Stimulated activated CD4-positive, alpha-beta T cell treated with anti-CD3 and anti-CD28 coated beads, Interleukin-4, amount 100 ng/mL, for 24 hours (primary cell): ENCODE measurements around the gene RDM1.
"Not testable (repeated sequence)": the region's sequence is repeated elsewhere in the genome, so short reads cannot be mapped to it uniquely, and the experiment has no call there.

Experiments used
- DNase-seq: peaks from one replicate; pipeline ENCODE4 v3.0.0-alpha.2; 2020

Gene RDM1

DNA sequence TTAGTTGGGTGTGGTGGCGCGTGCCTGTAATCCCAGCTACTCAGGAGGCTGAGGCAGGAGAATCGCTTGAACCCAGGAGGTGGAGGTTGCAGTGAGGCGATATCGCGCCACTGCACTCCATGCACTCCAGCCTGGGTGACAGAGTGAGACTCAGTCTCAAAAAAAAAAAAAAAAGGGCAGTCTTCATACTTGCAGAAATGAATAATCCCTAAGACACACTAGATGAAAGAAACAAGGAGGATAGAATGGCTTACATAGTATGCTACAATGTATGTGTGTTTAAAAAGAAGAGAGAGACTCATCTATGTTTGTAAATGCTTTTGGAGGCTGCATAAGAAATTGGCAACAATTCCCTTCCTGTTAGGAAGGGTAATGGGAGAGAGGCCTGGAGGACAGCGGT, 32.8 kb downstream of the RDM1 start:
- DNase-seq: not testable (repeated sequence)

DNA sequence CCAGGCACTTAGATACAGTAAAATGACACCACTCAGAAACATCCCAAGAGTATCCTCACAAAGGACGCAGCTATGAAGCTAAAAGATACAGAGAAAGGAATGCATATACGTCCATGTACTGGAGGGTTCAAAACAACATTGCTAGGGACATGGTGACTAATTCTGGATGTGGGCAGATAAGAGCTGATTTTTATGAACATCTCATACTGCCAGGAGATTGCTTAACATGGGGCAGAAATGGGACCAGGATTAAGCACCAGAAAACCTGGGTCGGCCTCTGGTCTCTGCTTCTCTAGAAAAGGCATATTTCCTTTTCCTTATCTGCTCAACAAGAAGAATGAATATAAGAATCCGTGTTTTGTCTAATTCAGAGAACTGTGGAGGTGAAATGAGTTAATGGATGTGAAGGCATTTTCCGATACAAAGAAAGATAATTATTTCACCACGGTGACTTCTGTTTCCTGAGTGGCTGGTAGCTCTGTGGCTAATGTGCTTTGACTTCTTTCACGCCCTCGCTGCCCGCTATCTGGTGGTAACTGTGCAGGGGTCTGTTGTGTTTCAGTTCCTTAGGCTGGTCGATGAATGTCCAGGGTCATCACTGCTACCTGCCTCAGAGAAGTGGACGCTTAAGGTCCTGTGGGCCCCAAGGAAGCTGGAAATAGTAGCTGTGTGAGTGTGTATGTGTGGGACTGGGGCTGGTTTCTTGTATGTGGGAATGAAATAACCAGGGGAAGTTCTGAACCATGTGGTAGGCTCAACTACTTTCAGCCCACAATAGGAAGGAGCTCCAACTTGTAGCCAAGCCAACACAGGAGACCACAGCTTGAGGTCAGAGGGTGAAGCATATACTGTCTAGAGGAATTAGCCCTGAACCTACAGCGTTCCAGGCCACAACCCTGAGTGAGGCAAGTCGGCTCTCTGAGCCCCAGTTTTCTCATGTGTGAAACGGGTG, 34.7 kb downstream of the RDM1 start:
- DNase-seq: peak; percentile 34

DNA sequence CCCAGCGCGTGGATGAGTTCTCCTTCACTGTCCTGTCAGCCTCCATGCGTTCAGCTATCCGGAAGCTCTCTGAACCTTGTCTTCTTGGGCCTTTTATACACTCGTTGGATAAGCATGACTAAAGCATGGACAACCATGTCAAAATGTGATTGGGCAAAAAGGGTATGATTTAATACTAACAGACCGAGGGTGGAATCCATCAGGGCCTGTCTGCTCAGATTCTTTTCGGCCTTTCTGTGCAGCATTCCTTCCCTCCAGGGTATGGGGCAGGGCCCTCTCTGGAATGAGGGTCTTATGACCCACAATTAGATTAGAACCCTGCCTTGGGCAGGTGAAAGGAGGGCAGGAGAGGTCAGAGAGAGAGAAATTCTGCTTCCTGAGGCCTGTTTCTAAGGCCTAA, 36.4 kb downstream of the RDM1 start:
- no peak for DNase-seq

DNA sequence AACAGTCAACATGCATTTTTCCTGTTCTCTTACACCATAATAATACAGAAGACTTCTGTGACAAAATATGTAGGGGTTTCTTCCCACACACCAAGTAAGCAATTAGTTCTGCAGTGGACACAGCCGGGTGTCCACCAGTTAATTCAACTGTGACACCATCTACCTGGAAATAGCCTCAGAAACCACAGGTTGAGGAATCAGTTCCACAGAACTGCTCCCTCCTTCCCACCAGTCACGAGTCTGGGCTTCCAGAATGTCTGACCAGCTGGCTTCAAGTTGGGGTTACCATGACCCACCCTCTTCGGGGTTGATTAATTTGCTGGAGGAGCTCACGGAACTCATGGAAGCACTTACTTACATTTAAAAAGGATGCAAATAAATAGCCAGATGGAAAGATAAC, 36.8 kb downstream of the RDM1 start:
- DNase-seq: no peak

DNA sequence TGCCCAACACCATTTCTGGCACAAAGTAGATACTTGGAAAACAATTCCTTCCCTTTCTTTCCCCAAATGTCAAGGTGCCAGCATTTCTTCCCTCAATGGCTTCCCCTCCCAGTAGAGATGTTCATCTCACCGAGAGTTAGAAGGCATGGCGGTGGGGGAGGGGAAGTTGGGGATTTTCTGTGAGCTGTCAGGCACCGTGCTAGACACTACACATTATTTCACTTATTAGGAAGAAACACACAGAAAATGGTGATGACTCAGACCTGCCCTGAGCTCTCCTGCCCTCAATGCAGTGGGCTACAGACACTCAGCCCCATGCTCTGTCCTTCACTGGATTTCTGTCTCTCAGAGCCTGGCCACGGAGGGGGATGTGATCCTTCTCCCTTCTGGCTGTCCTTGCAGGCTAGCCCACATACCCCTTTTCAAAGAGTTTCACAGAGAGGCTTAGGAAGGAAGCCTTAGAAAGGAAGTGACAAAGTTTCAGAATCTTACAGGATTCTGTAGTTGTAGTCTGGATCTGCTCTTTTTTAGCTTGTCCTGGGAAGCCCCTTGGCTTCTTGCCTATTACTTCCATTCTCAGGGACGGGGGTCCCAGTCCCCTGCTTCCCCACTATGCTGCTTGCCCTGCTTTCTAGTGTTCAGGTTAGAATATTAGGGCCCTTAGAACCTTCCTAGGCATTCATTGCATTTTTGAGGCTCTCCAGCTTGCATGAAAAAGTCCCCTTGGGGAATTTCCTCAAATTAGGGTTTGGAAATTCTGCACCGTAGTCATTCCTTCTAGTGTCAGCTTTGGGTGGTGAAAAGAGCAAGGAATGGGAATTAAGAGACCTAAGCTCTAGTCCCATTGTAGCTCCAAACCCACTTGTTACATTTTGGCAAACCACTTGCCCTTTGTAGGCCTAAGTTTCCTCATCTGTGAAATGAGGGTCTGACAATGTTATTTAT, 38.2 kb downstream of the RDM1 start:
- DNase-seq: peak; percentile 55

DNA sequence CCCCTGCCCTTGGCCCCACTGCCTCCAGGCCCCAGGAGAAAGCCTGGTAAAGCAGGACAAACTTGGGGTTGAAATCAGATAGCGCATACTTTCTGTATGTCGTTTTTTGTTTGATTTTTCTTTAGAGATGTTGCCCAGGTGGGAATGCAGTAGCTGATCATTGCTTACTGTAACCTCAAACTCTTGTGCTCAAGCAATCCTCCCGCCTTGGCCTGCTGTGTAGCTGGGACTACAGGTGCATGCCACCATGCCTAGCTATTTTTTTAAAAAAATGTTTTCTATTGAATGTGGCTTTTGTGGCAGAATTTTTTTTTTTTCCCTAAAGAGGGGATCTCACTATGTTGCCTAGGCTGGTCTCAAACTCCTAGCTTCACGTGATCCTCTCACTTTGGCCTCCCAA, 39.3 kb downstream of the RDM1 start:
- no peak for DNase-seq

DNA sequence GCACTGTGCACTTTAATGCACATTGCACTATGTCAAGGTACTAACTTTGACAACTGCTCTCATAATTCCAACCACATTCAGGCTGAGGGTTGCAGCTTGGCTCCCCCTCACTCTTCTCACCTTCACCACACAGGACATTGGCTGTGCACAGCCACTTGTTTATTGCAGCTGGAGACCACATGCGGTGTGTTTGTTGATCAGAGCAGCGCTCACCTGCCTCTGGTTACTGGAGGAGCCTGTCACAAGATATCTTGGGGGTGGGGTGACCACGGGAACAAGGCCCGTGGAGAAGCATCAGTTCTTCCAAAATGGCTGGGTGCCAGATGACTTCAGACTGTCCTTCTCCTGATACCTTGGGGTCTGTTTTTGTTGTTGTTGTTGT, 39.8 kb downstream of the RDM1 start:
- DNase-seq: peak; percentile 17

DNA sequence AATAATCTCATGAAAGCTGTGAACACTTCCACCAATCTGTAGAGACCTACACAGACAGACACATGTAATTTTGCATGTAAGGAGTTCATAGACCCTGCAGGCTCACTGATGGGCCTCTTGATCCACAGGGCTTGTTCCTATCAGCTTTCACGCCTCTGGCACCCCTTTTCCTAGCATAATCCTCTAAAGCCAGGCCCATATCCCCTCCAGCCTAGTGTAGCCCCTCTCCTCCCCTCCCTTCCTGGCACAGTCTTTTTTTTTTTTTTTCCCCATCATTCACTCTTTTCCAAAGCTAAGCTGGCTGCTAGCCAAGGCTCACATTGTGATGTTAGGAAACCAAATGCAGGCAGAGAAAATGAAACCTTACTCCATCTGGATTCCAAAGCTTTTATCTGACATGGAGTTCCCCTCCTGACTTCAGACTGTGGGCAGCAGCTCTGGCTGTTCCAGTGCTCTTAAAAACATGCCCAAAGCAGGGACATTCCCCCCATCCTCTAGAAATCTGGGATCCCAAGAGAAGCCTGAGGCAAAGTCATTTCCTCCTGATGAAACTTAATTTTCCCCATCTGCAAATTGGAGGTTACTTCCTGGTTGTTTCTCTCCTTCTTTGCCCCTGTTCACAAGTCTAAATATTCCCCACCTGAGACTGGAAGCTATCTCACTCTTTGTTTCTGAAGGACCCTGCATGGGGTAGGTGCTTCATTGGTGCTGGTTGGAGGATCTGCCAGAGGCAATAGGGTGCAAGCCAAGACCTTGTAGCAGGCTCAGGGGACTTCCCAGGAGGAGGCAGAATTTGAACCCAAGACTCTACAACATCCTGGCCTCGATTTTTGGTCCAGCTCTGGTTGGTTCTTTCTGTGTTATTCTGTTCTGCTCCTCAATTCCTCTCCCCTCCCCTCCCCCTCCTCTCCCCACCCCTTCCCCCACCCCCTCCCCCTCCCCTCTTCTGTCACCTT, 40.5 kb downstream of the RDM1 start:
- DNase-seq: no peak

DNA sequence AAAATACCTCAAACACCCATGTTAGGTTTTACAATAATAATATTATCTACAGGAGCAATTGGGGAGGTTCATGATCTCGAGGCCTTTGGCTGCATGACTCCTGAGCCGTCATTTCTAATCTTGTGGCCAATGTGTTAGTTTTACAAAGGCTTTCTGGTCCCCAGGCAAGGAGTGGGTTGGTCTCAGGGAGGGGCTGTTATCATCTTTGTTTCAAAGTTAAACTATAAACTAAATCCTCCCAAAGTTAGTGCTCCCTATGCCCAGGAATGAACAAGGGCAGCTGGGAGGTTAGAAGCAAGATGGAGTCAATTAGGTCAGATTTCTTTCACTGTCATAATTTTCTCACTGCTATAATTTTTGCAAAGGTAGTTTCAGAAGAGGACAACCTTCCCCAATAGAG, 41.3 kb downstream of the RDM1 start:
- peak; percentile 19 for DNase-seq

DNA sequence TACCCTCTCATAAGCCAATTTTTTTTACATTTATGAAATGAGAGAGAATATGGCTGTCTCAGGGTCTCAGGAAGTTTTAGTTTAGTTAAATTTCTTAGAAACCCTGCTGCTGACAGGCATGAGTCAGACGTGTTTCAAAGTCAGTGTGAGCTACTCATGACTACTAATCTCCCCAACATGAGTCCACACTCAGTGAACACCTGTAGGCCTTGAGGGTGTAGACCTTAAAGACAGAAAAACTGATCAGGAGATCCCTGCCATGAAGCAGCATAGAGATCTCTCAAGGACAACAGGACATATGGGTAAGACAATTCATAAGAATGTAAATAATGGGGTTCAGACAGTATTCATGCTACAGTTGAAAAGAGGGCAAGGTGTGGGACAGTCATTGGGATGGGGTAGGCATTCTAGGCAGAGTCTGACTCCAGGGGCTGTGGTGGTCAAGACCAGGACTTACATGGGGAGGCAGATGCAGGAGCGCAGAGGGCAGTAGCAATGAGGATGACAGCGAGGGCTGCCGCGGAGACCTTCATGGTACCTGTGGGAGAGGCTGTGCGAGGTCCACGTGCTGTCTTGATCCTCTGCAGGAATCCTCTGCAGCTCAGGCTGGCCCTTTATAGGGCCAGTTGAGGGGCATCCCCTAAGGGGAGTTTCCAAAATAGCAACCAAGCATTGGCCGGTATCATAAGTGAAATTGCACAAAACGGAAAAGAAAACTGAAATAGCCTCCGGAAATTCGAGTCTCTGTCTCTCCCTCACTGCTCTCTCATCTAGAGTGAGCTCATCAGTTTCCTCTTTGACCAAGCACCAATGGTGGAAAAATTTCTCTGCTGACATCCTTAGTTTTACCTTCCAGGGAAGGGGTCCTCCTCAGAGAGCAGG, 50.6 kb downstream of the RDM1 start, which contains the start of gene CCL5:
Gene CCL5, minus strand, starts transcription at position 588 of the 882 bp plus-strand sequence.
- DNase-seq: peak; percentile 33

DNA sequence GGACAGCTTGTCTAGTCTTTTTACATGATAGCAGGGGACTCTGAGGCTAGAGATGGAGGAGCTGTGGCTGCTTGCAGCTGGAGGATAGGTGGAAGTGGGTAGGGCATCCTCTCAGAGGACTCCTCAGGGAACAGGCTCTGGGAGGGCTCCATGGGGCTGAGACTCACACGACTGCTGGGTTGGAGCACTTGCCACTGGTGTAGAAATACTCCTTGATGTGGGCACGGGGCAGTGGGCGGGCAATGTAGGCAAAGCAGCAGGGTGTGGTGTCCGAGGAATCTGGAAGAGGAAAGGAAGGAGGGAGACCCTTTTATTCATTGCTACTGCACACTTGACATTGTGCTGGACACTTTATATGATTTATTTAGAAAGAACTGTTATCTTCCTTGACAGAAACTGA, 52.2 kb downstream of the RDM1 start:
- DNase-seq: no peak

DNA sequence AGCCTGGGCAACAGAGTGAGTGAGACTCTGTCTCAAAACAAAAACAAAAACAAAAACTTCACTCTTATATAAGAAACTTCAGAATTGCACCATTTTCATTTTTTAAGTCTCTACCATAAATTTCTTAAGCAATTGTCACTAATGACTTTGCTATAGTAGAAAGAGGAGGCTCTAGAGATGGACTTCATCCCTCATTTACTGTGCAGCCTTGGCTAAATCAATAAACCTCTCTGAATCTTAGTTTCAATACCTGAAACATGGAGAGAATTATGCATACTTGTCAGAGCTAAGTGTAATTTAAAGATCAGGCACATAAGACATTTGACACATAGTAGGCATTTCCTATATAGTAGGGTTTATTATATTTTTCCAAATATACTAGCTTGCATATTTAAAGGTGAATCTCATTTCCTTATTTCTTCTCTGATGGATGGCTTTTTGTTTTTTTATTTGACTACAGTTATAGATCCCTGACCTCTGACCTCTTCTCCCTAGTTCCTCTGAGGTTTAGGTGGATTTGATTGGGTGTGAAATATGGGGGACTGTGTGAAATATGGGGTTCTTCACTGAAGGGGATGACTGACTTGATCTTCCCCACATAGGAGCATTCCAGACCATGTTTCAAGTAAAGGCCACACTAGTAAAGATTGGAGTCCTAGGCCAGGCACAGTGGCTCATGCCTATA, 53.1 kb downstream of the RDM1 start:
- DNase-seq: no peak

DNA sequence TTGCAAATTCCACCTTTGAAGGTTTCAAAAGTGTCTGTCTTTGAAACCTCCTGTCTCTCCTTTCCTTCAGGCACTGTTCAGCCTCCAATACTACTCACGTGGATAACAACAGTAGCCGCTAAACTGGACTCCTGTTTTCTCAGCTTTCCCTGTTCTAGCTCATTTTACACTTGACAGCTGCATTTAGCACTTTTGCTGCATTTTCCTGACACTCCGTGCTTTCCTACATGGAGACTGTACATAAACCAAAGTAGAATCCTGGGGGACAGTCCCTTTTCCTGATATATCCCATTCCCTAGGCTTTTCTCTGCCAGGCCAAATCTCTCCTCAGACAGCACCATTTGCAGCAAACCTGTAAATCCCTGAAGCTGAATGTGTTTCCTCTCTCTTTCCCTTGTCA, 54.0 kb downstream of the RDM1 start:
- DNase-seq: no peak

DNA sequence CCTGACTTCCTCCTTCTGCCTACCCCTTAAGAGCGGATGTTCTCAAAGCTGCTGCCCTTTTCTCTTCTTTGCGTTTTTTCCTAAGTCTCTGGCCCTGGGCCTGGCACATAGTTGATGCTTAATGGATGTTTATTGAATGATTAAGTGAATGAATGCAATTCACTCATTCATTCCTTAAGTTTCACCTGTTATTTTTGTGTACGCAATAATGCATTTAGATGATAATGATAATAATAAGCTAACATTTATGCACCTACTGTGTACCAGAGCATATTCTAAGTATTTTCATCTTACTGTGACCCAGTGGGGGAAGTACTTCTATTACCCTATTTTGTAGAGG, 54.8 kb downstream of the RDM1 start:
- DNase-seq: no peak

DNA sequence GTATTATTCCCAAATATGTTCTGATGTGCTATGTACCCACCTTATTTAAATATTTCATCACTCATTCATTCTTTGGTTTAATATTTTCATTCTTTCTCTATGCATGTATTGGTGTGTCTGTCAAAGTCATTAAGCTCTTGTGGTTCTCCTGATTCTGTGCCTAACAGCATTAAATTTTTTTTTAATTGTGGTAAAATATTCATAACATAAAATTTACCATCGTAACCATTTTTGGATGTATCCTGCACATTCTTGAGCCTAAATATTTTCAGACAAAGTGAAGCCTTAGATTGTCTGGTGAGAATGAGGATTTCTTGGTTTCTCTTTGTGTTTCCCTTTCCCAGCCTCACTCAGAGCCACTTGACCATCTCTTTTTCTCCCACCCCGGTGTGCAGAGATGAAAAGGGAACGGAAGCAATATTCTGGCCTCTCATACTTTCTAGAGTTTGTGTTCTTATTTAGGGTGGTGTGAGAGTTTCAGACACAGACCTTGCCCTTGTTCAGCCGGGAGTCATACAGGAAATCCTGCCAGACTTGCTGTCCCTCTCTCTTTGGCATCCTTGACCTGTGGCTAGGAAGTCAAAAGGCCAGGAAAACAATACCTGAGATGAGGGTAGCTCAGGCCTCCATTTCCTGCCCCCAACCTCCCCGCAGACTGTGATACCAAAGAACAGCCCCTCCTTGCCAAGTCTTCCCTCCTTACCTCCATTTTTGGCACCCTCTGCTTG, 55.3 kb downstream of the RDM1 start:
- DNase-seq: no peak

DNA sequence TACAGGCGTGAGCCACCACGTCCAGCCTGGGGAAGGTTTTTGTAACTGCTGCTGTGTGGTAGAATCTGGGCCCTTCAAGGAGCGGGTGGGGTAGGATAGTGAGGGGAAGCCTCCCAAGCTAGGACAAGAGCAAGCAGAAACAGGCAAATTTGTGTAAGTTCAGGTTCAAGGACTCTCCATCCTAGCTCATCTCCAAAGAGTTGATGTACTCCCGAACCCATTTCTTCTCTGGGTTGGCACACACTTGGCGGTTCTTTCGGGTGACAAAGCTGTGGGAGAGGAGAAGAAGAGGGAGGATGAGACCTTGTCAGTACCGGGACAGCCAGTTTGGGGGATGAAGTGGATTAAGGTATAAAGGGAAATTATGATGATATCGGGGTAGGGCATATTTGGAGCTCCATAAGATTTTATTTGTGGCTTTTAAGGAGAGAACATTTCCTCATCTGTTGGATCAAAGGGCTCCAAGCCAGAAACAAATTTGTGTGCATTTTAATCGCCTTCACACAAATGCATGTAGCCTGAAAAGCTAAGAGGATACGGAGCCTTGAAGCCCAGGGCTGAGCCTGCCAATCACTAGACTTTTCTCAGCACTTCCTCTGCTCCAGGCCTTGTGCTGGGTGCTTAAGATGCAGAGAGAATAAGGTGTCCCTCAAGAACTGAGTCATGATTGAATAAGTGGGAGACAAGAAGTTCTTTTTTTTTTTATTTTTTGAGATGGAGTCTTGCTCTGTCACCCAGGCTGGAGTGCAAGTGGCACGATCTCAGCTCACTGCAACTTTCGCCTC, 58.2 kb downstream of the RDM1 start:
- no peak for DNase-seq

DNA sequence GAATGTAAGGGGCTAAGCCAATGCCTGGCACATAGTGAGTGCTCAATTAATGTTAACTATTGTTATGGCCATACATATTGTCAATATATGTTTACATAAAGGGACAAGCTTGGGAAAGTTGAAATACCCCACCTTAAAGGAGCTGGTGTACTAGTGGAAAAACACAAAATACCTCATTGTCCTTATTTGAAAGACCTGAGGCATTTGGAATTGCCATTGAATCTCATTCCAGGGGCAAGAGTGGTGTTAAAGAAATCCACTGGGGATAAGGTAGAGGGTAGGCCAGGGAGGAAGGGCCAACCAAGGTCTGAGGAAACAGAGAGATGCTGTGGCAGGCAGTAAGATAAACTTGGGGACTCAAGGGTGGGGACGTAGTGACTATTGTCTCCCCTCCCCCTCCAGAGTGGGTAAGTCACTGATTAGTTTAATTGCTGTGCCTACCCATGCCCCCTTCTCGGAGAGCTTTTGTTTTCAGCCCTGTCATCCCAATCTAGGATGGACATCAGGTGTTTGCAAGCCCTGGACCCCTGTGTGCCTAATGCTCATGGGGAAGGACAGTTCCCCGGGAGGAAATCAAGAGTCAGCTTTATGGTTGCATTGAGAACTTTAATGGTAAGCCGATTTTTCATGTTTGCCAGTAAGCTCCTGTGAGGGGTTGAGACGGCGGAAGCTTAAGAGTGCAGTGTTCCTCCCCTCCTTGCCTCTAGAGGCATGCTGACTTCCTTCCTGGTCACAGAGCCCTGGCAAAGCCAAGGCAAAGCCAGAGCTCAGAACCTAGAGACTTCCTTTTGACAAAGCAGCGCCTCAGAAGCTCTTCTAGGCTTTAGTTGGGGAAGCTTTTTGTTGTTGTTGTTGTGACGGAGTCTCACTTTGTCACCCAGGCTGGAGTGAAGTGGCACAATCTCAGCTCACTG, 59.4 kb downstream of the RDM1 start:
- DNase-seq: peak; percentile 11

DNA sequence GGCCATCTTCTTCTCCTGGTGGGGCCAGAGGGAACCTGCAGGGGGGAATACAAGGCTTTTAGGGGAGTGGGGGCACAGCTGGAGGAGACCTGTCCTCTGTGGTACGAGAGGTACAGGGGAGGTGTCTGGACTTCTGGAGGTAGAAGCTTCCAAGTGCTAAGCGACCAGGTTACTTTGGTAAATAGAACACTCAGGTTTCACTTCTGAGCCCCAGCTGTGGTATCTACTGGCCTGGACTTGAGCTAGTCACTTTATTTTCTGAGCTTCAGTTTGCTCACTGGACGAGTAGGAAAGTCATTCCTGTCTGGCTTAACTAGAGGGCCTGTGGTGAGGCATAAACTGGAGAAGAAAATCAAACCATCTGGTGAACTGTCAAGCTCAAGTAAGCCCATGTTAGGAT, 61.8 kb downstream of the RDM1 start, which contains the start of gene HEATR9:
Gene HEATR9, minus strand, starts transcription at position 155 of the 400 bp plus-strand sequence. Its CDS starts 149 bp downstream, at position 6.
- no peak for DNase-seq
